GM19099 (cell line): ENCODE data around the gene CISH.

Experiments
- POLR2A ChIP-seq: IDR thresholded peaks from 3 replicates; pipeline ENCODE4 v1.6.1; 2011; ENCODE audit warnings: low read depth; ENCODE audit not compliant: insufficient read length; ENCODE audit errors: extremely low read depth

CISH gene

DNA sequence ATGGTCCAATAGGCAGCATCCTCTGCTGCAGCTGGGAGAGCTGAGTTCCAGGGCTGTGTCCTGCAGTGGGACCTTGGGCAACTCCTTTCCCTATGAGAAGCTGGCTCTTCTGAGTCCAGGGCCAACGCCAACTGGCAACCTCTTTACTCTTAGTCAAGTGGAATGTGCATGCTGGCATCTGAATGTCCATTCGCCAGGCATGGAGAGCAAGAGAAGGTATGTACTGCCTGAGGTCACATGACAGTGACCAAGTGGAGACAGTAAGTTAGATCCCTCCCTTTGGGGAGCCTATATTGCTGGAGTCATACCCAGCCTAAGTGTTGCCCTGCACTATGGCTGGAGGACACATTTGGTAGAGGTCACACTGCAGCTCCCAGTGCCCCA is 30.1 kb downstream of the CISH start:
- no peak for TF ChIP-seq POLR2A

DNA sequence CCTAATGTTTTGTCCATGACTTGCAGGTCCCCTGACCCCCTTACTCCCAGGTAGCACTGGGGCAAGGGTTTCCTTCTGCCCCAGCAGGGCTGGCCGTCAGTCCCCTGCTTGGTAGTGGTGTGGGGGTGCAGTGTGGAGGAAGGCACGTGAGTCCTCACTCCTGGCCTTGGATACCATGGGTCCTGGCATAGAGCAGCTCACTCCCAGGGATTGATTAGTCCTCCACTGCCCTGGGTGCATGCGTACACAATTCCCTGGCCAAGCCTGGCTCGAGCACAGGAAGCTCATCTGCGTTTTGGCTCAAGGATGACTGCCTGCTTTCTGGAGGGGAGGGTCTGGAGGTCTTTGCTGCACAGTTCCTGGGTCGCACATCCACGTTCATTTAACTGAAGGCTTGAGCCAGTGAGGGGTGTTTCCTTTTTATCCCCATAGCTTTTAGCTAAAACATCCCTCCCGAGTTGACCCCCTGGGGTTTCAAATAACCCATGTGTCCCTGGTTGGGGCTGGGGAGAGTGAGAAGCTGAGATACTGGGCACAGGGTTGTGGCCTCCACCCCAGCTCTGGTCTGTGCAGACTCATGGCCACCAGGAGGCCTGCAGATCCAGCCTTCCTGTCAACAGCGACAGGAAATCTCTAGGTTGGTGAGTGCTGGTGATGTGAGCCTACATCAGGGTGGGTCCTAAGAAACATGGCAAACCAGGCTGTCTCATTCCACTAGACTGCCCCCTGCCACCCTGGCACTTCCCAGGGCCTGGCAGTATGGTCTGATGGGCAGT is 30.7 kb downstream of the CISH start:
- no peak for TF ChIP-seq POLR2A

DNA sequence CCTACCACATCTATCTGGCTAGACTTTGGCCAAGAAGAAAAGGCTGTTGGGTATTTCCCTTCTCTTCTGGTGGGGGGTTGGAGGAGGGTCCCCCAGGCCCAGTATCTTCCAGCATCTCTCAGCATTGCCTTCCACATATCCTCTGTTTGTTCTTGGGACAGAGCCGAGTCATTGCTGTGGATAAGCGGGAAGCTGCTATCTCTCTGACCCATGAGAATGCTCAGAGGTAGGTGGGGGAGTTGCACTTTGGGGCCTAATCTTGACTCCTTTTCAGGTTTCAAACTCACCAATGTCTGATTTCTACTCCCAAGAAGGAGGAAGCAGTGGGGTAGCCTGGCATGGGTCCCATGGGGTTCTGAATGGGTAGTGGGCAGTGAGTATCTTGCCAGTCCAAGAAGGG is 34.2 kb downstream of the CISH start:
- no peak for TF ChIP-seq POLR2A

DNA sequence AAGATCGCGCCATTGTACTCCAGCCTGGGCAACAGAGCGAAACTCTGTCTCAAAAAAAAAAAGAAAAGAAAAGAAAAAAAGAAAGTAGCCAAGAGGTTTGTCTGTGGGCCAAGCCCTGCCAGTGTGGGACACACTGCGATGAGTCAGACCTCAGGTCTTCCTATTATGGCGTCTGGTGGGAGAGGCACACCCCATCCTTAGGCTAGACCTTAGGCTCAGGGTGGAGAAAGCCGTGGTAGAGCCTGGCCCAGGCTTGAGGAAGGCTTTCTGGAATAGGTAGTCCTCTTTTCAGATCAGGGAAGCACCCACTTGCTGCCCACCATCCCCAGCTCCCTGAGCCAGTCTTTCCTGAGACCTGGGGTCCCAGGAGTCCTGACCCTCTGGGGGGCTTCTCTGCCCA is 36.2 kb downstream of the CISH start:
- no peak for TF ChIP-seq POLR2A

DNA sequence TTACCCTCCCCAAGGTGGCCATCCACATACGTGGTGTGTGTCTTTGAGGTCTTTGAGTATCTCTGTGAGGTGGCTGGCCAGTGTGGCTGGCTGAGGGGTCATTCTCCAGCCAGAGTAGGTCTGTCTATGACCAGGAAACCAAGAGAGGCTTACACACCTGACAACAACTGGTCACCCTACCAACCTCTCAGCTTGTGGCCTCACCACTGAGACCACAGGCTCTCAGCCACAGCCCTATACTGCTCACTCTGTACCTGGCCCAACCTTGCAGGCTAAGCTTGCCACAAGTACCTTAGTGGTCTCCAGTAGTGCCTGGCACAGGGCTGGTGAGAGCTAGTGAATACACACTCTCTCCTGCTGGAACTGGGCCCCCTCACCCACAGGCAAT is 37.1 kb downstream of the CISH start:
- TF ChIP-seq POLR2A = no peak

DNA sequence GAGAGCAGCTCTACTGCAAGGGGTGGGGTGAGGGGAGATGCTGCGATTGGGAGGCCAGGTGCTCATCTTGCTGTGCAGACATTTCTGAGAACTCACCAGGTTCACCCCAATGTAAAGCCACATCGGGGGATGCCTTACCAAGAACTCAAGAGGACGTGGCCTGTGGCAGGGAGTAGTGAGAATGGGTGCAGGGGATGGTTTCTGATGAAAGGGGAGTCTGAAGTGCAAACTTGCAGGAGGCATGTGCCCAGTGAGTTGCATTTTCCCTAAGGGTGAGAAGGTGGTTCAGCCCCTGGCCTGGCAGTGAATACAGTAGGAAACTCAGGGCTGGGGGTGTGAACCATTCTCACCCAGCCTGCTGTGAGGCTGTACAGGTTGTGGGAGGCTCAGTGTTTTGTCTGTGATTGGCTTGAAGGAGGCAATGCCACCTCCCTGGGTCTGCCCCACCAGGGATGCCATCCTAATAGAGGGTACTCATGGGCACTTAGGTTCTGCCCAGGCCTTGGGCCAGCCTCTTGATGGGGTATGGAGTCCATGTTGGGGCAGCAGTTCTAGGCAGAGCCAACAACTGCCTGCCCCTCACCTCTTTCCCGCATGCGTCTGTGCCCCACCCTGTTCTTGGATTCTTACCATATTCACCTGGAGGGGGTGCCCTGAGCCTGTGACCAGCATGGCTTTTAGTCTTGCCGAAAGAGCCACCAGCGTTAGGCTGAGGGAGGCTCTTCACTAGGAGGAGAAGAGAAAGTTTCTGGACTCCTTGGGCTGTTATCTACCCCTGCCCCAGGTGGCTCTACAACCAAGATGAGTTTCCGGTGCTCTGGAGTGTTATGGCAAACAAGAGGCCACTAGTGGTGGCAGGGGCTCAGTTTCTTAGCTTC is 37.8 kb downstream of the CISH start:
- no peak for TF ChIP-seq POLR2A

DNA sequence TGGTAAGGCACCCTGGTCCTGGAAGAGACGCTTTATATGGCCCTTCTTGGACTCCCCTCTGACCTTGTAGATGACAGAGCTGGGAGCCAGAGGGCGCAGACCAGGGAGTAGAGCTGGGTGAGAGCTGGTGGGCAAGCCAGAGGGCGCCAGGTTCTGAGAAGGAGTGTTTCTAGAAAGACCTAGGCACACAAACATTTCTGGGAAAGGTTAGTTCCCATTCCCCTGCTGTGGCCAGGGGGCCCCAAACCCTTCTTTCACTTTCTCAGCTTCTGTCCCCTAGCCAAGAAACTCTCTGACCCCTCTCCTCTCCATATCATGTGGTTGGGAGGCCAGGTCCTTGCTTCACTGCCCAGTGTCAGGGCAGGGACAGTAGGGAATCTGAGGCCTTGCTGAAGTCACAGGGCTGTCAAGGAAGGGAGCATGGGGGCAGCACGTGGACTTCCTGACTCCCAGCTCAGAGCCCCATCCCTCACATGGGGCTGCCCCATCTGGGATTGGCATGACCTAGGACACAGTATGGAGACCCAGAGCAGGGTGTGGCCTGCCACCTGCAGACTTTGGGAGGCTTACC is 38.7 kb downstream of the CISH start:
- no peak for TF ChIP-seq POLR2A

DNA sequence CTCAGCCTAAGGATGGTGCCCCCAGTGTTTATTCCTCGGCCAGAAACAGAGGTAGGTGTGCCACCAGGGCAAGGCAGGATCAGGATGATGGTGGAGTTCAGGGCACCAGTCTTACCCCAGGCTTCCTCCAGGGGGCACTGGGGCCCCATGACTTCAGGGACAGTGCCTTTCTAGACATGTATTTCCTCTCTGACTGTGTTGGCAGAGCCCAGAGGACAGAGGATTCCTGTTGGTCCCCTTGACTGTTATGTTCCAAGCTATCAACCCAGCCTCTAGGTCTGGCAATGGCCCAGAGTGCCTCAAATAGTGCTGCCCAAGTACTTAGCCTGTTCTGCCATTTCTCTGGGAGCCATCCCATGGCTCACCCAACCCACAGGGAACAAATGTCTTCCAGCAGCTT is 39.4 kb downstream of the CISH start:
- TF ChIP-seq POLR2A = no peak

DNA sequence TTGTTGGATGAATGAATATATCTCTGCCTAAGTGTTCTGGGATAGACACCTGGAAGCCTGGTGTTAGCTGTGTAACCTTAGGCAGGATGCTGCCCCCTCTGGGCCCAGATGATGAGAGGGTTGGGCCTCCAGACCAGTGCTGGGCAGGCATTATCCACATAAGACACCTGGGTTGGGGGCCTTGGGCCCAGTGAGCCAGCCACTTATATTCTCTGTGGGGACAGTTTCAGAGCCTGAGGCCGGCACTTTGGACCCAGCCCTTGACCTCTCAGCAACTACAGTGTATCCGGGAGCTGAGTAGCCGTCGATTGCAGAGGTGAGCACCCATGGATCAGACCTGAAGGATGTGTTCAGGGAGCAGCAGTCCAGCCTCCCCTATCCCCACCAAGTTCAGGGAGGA is 40.1 kb downstream of the CISH start:
- no peak for TF ChIP-seq POLR2A

DNA sequence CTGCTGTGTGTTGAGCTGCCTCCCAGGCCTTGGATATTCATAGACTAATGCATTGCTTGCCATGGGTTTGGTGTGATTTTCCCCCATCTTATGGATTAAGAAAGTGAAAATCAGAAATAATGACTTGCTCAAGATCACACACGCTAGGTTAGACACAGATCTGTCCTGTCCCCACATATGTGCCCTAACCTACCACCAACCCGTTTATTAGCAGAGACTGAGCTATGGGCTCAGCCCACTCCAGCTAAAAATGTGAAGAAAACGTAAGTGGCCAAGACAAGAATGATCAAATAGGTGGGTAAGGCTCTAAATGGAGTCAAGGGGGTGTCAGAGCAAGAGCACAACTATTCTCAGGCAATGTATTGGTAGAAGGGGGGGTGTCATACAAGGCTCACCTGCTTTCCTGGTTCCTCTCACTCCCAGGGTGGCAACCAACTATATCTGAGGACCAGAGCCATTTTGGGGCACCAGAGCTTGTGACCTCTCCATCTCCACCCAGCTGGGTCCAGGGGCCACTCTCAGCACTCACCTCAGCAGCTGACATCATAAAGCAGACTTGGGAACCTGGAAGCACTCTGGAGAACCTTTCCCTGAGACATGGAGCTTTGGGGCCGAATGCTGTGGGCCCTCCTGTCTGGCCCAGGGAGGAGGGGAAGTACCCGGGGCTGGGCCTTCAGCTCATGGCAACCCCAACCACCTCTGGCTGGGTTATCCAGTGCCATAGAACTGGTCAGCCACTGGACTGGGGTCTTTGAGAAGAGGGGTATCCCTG is 40.9 kb downstream of the CISH start:
- no peak for TF ChIP-seq POLR2A

DNA sequence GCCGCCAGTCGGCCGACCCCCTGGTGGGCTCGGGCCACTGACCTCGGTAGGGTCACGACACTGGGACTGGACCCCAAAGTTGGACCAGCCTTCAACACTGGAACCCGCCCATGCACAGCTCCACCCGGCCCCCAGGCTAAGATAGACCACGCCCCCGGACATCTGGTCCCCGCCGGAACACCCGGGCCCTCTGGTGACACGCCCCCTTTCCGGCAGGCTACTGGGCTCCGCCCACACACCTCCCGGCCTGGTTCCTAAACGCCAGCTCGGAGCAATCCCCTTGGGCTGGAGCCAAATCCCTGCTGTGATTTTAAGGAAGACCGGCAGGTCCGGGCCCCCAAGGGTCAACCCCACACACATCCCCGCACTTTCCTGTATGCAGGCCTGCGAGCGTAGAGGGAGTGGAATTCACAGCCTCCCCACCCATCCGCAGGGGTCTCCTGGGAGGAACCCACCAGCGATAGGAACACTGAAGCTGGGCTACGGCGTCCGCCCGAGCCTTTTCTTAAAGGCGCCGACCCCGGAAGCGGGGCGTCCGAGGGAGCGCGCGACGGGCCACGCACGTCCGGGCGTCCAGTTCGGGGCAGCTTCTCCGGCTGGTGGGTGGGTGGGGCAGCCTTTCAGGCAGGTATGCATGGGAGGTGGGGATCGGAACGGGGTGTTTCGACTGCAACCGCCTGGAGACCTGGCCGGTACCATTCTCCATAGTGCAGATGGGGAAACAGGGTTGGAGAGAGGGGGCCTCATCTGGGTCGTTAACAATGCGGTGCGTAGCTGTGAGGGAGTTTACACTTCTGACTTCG is 42.4 kb downstream of the CISH start, which contains the start of gene HEMK1:
TSS of gene HEMK1 (plus strand) at position 576 of the 803 bp plus-strand sequence. CDS start 1,583 bp downstream, outside the sequence.
- TF ChIP-seq POLR2A = peak; percentile 67

DNA sequence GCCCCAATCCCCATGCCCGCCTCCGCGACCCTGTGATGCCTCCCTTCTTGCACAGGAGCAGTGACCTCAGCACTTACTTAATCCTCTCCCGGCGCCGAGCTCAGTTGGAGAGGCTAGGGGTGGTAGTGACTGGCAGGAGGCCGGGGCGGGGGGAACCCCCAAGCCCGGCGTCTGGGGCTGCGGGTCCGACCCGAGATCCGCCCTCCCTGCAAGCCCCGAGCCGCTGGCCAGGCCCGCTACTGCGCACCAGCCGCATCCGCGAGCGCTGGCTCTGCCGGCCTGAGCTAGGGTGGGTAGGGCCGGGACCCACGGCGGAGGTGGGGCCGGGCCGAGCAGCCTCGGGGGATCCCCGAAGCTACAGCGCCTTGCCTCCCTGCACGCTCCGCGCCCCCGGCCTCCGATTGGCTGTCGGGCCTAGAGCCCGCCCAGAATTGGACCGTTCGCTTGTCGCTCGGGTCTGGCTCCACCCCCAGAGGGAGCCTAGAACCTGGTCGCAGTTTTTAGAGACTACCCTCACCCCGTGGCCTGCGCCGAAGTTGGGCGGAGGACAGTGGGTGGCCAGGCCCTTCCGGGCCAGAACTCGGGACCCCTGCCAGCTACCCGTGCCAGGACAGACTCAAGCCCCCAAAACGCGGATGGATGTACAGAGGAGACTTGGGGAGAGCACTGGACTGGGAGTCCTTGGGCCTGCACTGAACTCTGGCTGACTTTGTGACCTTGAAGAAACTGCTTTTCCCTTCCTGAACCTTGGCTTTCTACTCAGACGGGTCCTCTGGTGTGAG is 44.0 kb downstream of the CISH start, which contains the start of gene C3orf18:
TSS of gene C3orf18 (minus strand) at position 362 of the 782 bp plus-strand sequence. CDS start 2,048 bp downstream, outside the sequence.
- peak; percentile 45 for TF ChIP-seq POLR2A

DNA sequence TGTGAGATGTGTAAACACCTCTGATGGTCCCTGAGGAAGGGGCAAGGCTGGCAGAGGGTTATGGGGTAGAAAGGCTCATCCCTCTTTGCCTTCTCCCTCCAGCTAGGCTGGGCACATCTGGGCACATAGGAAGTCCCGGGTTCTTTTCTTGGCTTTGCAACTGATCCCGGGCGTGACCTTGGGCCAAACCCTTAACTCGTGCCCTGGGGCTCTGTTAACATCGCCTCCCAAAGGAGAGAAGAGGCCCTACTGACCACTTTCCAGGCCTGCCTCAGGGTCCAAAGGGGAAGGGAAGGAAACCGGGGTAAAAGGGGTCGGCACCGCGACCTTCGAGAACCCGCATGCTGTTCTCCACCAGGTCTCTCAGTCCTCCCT is 44.6 kb downstream of the CISH start:
- TF ChIP-seq POLR2A = no peak
